Measurements from ENCODE around the gene TSPAN18. TPM values are rescaled to one million over a fixed set of nuclear protein-coding genes. Genes with fewer than 3 reads are reported as not detected.

The TSPAN18 gene
- total and polyA plus RNA-seq, 11 donors = 40.0 to 151 (median 74.9) TPM

DNA sequence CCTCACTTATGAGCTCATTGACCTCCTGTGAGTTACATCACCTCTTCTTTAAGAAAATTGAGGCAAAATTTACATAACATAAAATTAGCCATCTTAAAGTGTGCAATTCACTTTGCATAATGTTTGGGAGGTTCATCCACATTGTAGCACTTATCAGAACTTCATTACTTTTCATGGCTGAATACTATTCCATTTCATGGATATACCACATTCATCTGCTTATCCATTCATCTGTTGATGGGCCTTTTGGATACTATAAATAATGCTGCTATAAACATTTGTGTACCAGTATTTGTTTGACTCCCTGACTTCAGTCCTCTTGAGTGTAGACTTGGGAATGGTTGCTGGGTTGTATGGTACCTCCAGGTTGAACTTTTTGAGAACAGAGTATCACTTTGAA is 120.6 kb downstream of the TSPAN18 start:
- peaks cover 0 to 4% (median 0%) of the 10 kb centered on the region in 9 donors for H3K36me3 ChIP-seq
- peaks cover 4 to 38% (median 17%) of the 10 kb centered on the region in 12 donors for H3K4me1 ChIP-seq
- H3K4me3 ChIP-seq = no peak overlapping the region
- H3K27me3 ChIP-seq = no peaks in the 10 kb centered on the region
- DNase-seq (no peak), ATAC-seq (no peak)
- peaks cover 0 to 21% (median 0%) of the 10 kb centered on the region in 12 donors for H3K9me3 ChIP-seq
- TF ChIP-seq POLR2A (IDR thresholded peaks at IDR 0.05) = no peak
- TF ChIP-seq, protein P1, sequence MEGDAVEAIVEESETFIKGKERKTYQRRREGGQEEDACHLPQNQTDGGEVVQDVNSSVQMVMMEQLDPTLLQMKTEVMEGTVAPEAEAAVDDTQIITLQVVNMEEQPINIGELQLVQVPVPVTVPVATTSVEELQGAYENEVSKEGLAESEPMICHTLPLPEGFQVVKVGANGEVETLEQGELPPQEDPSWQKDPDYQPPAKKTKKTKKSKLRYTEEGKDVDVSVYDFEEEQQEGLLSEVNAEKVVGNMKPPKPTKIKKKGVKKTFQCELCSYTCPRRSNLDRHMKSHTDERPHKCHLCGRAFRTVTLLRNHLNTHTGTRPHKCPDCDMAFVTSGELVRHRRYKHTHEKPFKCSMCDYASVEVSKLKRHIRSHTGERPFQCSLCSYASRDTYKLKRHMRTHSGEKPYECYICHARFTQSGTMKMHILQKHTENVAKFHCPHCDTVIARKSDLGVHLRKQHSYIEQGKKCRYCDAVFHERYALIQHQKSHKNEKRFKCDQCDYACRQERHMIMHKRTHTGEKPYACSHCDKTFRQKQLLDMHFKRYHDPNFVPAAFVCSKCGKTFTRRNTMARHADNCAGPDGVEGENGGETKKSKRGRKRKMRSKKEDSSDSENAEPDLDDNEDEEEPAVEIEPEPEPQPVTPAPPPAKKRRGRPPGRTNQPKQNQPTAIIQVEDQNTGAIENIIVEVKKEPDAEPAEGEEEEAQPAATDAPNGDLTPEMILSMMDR (IDR thresholded peaks at IDR 0.05) = no peak
- intact Hi-C loops (cut with DNase I) = no loop called here
- H3K27ac ChIP-seq = no peak overlapping the region

DNA sequence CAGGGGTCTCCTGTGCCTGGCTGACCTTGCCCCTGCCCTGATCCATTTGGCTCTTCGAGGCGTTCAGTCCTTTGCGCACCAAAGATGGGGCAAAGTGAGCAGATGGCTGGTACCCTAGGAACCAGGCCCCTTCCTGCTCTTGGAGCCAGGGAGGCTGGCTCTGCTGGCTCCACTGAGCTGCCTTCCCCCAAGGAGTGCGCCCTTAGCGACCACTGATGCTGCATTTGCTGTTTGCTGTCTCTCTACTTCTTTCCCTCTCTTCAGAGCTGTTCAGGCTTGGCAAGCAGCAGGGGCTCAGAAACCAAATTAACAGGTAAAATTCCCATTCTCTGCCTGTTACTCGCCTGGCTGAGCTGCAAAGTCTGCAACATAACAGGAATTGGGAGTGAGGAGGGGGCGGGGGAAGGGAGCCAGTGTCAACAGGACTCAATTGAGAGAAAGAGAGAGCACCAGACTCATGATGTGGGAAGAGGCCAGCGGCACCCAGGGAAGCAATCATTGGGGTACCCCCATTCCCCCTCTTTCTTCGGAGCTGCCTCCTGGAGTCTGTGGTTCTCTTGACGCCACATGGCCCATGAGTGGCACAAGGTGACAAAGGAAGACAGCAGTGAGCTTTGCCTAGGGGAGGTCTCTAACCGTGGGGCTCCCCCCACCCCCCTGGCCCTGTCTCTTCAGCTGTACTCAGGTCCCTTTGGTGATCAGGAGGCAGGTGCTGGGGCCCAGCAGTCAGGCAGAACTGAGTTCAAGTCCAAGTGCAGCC is 121.6 kb downstream of the TSPAN18 start:
- Histone ChIP-seq H3K9me3 (peaks cover 0 to 21% (median 0%) of the 10 kb centered on the region in 12 donors), H3K36me3 (peaks cover 0 to 4% (median 0%) of the 10 kb centered on the region in 9 donors), H3K27ac (no peak overlapping the region), H3K4me1 (peaks cover 4 to 44% (median 17%) of the 10 kb centered on the region in 12 donors), H3K27me3 (no peaks in the 10 kb centered on the region), H3K4me3 (no peak overlapping the region)
- WGBS, 4 donors = 83 to 89% (median 84%) methylated on average over 10 to 11 of the region's 11 CpGs
- intact Hi-C loops (cut with DNase I) = loop anchor here in 1 of 10 donors (2.0 kb wide), 1 partner anchor 14 kb away; no protein-coding TSS in a partner anchor
- ATAC-seq = no peak
- TF ChIP-seq, protein P1 (IDR thresholded peaks at IDR 0.05) = no peak
- TF ChIP-seq POLR2A (IDR thresholded peaks at IDR 0.05) = no peak
- no peak for DNase-seq

DNA sequence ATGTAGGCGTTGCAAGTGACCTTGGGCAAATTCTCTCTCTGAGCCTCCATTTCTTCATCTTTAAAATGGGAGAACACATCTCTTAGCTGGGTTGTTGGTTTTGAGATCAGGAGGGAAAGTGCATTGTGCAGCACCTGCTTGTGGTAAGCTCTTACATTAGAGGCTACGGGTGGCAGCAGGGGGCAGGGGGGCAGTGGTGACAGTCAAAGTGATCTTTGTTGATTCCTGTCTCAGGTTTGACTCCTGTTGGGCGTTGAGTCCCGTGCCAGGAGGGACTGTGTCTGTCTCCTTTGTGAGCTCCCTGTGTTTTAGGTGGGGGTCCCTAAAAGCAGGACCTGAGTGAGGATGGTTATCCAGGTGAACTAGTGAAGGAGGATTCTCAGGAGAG is 122.2 kb downstream of the TSPAN18 start:
- DNase-seq (no peak), ATAC-seq (no peak)
- Histone ChIP-seq H3K9me3 (peaks cover 0 to 21% (median 0%) of the 10 kb centered on the region in 12 donors), H3K27me3 (no peaks in the 10 kb centered on the region), H3K4me1 (peaks cover 4 to 50% (median 18%) of the 10 kb centered on the region in 12 donors), H3K27ac (peak overlapping the region in 4 of 12 donors; percentile 25 to 73 (median 62)), H3K4me3 (no peak overlapping the region), H3K36me3 (peaks cover 0 to 4% (median 0%) of the 10 kb centered on the region in 9 donors)
- 87 to 91% (median 89%) methylated on average over 4 of the region's 4 CpGs for WGBS, 4 donors
- TF ChIP-seq, protein P1 (IDR thresholded peaks at IDR 0.05) = no peak
- no peak for TF ChIP-seq POLR2A (IDR thresholded peaks at IDR 0.05)
- intact Hi-C loops (cut with DNase I) = loop anchor here in 1 of 10 donors (2.0 kb wide), 1 partner anchor 14 kb away; no protein-coding TSS in a partner anchor

DNA sequence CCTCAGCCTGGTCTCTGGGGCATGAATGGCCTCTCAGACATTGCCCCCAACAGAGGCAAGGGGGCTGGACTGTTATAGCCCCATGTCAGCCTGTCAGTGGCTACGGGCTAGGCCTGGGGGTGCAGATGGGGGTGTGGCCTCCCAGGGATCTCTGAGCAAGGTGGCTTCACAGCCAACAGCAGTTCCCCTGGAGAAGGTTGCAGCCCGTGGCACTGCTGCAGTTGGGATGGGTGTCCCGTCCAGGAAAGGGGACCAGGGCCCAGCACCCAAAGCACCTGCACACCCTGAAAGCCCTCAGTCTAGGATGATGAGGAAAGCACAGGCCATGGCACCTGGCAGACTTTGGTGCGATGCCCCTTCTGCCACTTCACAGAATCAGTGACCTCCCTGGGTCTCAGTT is 122.7 kb downstream of the TSPAN18 start:
- TF ChIP-seq, protein P1 (IDR thresholded peaks at IDR 0.05) = no peak
- no peak for TF ChIP-seq POLR2A (IDR thresholded peaks at IDR 0.05)
- no peak overlapping the region for H3K4me3 ChIP-seq
- no peaks in the 10 kb centered on the region for H3K27me3 ChIP-seq
- intact Hi-C loops (cut with DNase I) = loop anchor here in 1 of 10 donors (2.0 kb wide), 1 partner anchor 15 kb away; no protein-coding TSS in a partner anchor
- peak overlapping the region in 7 of 12 donors; percentile 25 to 73 (median 57) for H3K27ac ChIP-seq
- H3K4me1 ChIP-seq = peaks cover 4 to 55% (median 20%) of the 10 kb centered on the region in 12 donors
- peaks cover 0 to 3% (median 0%) of the 10 kb centered on the region in 9 donors for H3K36me3 ChIP-seq
- DNase-seq (no peak), ATAC-seq (no peak)
- WGBS, 4 donors = 60 to 79% (median 73%) methylated on average over 3 to 4 of the region's 4 CpGs; no CpG with 5 or more reads in 1 of the 4 donors
- peaks cover 0 to 17% (median 0%) of the 10 kb centered on the region in 12 donors for H3K9me3 ChIP-seq
